GM19468 (cell line): Measurements from ENCODE around the gene BCAN.

Source experiments
- ATAC-seq: cut with Tn5 transposase; IDR thresholded peaks from one replicate; pipeline ENCODE4 v1.9.1; 2021; ENCODE audit warnings: mild to moderate bottlenecking, moderate library complexity, moderate number of reproducible peaks; ENCODE audit not compliant: unreplicated experiment; ENCODE audit errors: extremely low read depth

The BCAN gene

GRCh38 chr1:156658945-156659574 is 17.1 kb downstream of the BCAN start:
- ATAC-seq, result no peak

GRCh38 chr1:156659661-156659987 is 17.7 kb downstream of the BCAN start:
- no peak for ATAC-seq

GRCh38 chr1:156659988-156660751 is 18.3 kb downstream of the BCAN start:
- no peak for ATAC-seq

GRCh38 chr1:156660752-156661112 is 18.8 kb downstream of the BCAN start:
- no peak for ATAC-seq

- no peak for ATAC-seq
Measured at GRCh38 chr1:156662005-156662799, 20.3 kb downstream of the BCAN start.

GRCh38 chr1:156662800-156663055 is 20.8 kb downstream of the BCAN start:
- ATAC-seq, result no peak

- no peak for ATAC-seq
Measured at GRCh38 chr1:156663178-156663577, 21.3 kb downstream of the BCAN start.

- no peak for ATAC-seq
Measured at GRCh38 chr1:156664046-156664766, 22.3 kb downstream of the BCAN start.

GRCh38 chr1:156664767-156665411 is 23.0 kb downstream of the BCAN start:
- ATAC-seq, result no peak

GRCh38 chr1:156665539-156665938 is 23.6 kb downstream of the BCAN start:
- ATAC-seq, result no peak

GRCh38 chr1:156666862-156667609 is 25.1 kb downstream of the BCAN start:
- no peak for ATAC-seq

GRCh38 chr1:156667610-156667967 is 25.7 kb downstream of the BCAN start:
- ATAC-seq, result no peak

GRCh38 chr1:156667968-156668709 is 26.2 kb downstream of the BCAN start:
- no peak for ATAC-seq

- no peak for ATAC-seq
Measured at GRCh38 chr1:156668801-156669637, 27.1 kb downstream of the BCAN start.

- no peak for ATAC-seq
Measured at GRCh38 chr1:156669794-156670193, 27.9 kb downstream of the BCAN start.

- ATAC-seq, result no peak
Measured at GRCh38 chr1:156670359-156670758, 28.4 kb downstream of the BCAN start.

GRCh38 chr1:156670791-156671190 is 28.9 kb downstream of the BCAN start:
- ATAC-seq, result no peak

GRCh38 chr1:156671804-156672203 is 29.9 kb downstream of the BCAN start:
- ATAC-seq, result no peak
